HG03378 (cell line): ENCODE results near the gene MOCS2.
"Not testable (repeated sequence)": the region's sequence is repeated elsewhere in the genome, so short reads cannot be mapped to it uniquely, and the experiment has no call there.

Experiments used
- ATAC-seq: cut with Tn5 transposase; IDR thresholded peaks from one replicate; pipeline ENCODE4 v1.9.1; 2021; ENCODE audit warnings: mild to moderate bottlenecking, moderate library complexity; ENCODE audit not compliant: unreplicated experiment

Gene MOCS2, protein sequence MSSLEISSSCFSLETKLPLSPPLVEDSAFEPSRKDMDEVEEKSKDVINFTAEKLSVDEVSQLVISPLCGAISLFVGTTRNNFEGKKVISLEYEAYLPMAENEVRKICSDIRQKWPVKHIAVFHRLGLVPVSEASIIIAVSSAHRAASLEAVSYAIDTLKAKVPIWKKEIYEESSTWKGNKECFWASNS

DNA sequence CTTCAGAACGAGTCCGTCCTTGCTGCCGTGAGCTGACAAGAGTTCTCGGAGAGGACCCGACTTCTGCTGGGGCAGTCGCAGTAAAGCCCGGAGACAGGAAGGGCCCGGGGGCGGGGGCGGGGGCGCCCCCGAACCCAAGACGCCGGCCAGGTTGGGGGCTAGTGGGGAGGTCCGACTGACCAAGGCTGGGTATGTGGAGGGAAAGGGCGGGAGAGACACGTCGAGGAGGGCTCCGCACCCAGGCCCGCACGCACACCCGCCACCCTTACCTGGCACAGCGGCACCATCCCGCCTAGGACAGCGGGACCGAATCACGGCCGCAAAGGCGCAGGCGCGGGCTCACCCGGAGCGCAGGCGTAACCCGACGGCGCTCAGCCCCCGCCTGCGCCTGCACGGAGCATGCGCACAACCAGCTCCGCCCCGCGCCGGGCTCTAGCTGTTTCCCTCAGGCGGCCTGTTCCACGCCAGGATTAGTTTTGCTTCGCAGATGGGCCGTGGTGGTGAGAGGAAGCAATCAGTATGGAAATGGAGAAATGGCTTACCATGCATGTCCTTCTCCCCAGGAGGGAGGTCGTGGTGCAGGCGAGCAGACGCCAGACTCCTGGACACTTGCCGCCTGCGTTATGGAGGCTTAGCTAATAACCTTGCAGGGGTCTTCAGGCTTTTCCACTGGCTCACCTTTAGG lies at the start of gene MOCS2:
Gene MOCS2 (minus strand): TSS at position 315 of the 685 bp plus-strand sequence. CDS start 2,583 bp downstream, outside the sequence.
- ATAC-seq: peak; percentile 90

DNA sequence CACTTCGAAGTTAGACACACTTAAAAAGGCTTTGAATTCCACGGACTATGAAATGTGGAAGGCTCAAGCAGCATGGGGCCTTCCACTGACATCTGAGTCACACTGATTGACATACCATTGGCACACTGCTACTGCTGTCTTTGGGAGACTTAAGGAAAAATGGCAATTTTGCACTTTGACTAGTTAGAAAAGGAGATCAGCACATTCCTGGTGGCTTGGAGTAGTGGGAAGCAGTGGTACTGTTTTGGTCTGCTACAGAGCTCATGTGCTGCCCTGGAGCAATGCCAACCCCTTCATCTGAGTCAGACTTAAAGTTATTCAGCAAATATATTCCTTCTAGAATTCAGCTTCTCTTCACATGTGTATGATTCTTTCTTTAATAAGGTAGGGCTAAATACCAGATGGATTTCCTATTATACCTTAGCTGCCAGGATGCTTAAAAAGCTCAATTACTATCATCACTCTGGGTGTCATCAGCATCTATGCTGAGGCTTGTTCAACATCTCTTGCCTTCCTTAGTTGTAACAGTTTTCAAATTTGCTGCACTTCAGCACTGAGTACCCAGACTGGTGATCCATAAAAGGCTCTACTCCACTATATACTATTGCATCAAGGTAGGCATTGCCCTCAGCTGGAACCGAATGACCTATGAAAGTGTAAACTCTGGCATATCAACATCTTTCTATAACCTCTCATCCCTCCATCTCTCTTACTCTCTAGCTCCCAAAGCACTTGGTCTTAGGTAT lies 42.3 kb upstream of the MOCS2 start:
- ATAC-seq: no peak

GRCh38 chr5:53133020-53133419 lies 23.5 kb upstream of the MOCS2 start:
- ATAC-seq: no peak

DNA sequence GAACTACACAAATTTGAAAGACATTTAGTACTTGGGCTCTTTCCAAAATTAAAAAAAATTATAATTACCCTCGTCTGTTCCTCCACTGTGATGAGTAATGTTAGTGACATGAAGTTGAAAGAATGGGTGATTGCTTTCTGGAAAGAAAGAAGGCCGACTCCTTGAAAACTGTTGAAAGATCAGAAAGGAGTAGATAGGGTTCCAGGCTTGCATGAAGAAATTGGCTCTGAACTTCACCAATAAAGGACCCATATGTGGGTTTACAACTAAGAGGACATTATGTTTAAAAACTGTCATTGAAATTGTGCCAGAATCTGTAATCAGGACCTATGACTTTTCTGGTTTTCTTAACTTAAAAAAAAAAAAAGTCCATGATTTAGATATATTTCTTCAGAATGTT lies 20.7 kb upstream of the MOCS2 start:
- no peak for ATAC-seq

- ATAC-seq: no peak
These were observed 18.9 kb upstream of the MOCS2 start for GRCh38 chr5:53128481-53128880.

DNA sequence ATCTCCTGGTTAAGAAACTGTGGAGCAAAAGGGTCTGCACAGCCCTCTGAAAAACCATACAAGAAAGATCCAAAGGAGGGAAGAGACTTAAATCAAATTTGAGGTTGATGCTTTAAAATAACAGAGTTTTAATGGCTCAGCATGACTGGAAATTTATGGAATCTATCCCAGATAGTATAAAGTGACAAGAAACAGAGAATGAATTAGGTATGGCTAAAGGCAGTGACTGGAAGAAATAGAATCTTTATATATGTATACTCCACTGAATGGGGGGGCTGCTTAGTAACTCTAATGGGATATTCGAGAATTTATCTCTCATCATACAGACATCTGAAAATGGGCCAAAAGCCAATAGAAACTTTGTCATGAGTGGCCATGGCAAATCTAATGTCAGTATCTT lies 17.6 kb upstream of the MOCS2 start:
- ATAC-seq: no peak

DNA sequence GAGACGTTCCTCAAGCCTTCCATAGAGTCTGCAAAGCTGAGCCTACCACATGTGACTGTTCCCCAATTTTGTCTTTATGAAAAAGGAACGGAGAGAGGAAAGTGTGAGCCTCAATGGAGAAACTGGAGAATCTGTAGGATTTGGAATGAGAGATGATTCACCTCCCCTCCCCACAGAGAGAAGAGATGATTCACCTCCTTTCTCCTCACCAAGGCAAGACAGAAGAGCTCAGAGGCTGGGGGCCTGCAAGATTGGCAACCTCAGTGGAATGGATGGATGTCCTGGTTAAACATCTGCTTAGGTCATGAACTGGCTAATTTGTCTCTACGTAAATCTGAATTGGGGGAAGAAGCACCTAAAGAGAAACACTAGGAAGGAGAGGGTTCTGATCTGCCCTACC lies 17.0 kb upstream of the MOCS2 start:
- no peak for ATAC-seq

- no peak for ATAC-seq
These were observed 14.1 kb upstream of the MOCS2 start for GRCh38 chr5:53123702-53124101.

DNA sequence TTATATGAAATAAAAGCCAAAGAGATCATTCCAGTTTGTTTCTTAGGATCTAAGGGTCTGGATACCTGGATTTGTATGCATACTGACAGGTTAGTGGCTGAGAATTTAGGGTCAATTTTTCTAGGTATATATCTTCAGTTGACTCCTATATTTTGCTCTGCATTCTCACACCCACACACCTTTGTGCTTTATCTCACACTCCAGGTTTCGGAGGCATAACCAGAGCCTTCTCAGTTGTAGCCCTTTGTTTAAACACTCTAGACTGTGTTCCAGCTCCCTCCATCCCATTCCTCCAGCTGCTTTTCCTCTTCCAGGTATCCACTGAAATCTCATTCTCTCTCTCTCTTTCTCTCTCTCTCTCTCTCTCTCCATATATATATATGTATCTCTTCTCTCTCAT lies 10.6 kb upstream of the MOCS2 start:
- ATAC-seq: no peak

GRCh38 chr5:53118879-53119278 lies 9.3 kb upstream of the MOCS2 start:
- no peak for ATAC-seq

DNA sequence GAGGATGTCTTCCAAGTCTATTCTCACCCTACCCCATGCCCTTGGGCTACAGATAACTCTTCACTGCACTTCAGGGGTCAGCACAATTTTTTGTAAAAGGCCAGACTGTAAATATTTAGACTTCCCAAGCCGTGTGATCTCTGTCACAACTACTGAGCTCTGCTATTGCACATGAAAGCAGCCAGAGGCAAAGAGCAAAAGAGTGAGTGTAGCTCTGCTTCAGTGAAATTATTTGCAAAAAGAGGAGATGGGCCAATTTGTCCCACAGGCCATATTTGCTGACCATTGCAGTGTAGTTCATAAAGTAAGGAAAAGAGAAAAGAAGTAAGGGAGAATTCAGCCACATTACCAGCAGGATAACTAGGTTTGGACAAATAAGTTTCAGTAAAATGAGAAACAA lies 7.0 kb upstream of the MOCS2 start:
- no peak for ATAC-seq

DNA sequence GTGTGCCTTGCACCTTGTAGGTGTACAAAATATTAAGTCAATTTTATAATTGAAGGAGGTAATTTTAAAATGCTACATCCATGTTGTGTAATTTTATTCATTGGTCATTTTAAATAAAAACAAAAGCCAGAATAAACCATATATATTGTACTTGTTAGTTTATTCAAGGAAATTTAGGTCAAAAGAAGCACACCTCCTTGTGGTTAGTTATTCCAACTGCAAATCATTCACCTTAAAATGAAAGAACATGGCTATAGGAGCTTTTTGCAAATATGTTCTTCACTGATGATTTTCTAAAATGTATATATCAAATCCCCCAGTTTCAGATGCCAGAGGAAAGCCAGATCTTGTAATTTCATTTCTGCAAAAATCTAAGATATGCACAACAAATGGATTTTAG lies 5.4 kb upstream of the MOCS2 start:
- no peak for ATAC-seq

- ATAC-seq: no peak
These were observed 4.4 kb upstream of the MOCS2 start for GRCh38 chr5:53113947-53114346.

DNA sequence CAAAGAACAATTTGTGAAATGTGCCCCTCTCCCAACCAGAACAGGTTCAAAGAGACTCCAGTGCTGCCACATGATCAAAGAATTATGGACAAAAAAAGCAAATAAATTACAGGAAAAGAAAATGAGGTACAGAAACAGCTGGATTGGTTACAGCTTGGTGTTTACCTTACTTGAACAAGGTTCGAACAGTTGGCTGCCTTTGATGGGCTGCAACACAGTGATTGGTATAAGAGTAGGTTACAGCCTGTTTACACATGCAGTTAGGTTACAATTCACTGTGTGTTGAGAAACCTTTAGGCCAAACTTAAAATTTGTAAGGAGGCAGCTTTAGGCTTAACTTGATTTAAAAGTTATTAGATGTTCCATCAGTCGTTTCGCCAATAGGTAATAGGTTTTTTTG lies 3.4 kb upstream of the MOCS2 start:
- no peak for ATAC-seq

- ATAC-seq: not testable (repeated sequence)
These were observed 2.8 kb upstream of the MOCS2 start for GRCh38 chr5:53112307-53112706.

DNA sequence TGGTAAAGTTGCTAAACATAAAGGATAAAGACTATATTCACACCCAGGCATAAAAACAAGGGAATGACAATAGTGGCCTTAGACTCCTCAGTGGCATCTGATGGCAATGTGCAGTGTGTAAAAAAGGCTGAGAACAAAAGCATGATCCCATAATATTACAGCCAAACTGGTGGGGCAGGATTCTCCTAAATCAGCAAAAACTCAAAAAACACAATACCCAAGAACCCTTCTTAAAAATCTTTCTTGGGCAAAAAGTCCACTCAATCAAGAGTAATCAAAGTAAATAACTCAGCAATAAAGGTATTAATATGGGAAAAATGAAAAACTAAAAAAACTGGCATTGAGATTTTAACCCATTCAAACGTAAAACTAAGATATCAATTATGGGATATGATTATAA lies 1.6 kb upstream of the MOCS2 start:
- no peak for ATAC-seq

GRCh38 chr5:53110156-53110555 lies 599 bp upstream of the MOCS2 start:
- no peak for ATAC-seq

- ATAC-seq: peak; percentile 21
These were observed 508 bp downstream of the MOCS2 start for GRCh38 chr5:53109056-53109442.

DNA sequence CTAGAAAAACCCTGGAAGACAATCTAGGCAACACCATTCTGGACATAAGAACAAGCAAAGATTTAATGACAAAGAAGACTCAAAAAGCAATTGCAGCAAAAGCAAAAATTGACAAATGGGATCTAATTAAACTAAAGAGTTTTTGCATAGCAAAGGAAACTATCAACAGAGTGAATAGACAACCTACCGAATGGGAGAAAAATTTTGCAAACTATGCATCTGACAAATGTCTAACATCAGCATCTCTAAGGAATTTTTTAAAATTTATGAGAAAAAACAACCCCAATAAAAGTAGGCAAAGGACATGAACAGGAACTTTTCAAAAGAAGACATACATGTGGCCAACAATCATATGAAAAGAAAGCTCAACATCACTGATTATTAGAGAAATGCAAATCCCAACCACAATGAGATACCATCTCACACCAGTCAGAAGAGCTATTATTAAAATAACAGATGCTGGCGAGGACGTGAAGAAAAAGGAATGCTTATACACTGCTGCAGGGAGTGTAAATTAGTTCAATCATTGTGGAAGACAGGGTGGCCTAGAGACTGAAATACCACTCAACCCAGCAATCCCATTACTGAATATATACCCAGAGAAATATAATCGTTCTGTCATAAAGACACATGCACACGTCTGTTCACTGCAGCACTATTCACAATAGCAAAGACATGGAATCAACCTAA lies 3.8 kb downstream of the MOCS2 start:
- no peak for ATAC-seq

- no peak for ATAC-seq
These were observed 9.0 kb downstream of the MOCS2 start for GRCh38 chr5:53100606-53101005.

- no peak for ATAC-seq
These were observed 10.0 kb downstream of the MOCS2 start for GRCh38 chr5:53099546-53099945.
